ENCODE measurements around the gene SLC25A22. TPM values are rescaled to one million over a fixed set of nuclear protein-coding genes. Genes with fewer than 3 reads are reported as not detected.

The SLC25A22 gene
- total RNA-seq, 2 donors from 2014 or later = 21.2 to 43.2 TPM

GRCh38 chr11:841981-842369 lies 43.9 kb upstream of the SLC25A22 start:
- peaks cover 20% of the 10 kb centered on the region for H3K4me1 ChIP-seq (replicated peaks)
- peak overlapping the region; percentile 82 to 94 for H3K4me3 ChIP-seq
- TF ChIP-seq CTCF (IDR thresholded peaks at IDR 0.05) = no peak
- no peak for TF ChIP-seq POLR2A (IDR thresholded peaks at IDR 0.05)
- TF ChIP-seq POLR2AphosphoS5 (IDR thresholded peaks at IDR 0.05) = no peak
- H3K9me3 ChIP-seq = no peaks in the 10 kb centered on the region
- intact Hi-C loops (cut with DNase I) = loop anchor here (10.0 kb wide), 1 partner anchor 623 kb away; no protein-coding TSS in a partner anchor
- no peaks in the 10 kb centered on the region for H3K27me3 ChIP-seq (replicated peaks; ENCODE audit: insufficient read depth)
- WGBS = under 1% methylated on average over 26 of the region's 27 CpGs
- no peak for DNase-seq (ENCODE audit: low spot score)
- peaks cover 4 to 6% of the 10 kb centered on the region in 2 donors for H3K36me3 ChIP-seq
- H3K27ac ChIP-seq = peak overlapping the region; percentile 89 to 90

- H3K9me3 ChIP-seq = no peaks in the 10 kb centered on the region
- DNase-seq (ENCODE audit: low spot score) = no peak
- H3K4me3 ChIP-seq = no peak overlapping the region
- TF ChIP-seq CTCF (IDR thresholded peaks at IDR 0.05) = no peak
- H3K27ac ChIP-seq = no peak overlapping the region
- WGBS = 78% methylated on average over 25 of the region's 25 CpGs
- intact Hi-C loops (cut with DNase I) = loop anchor here (10.0 kb wide), 1 partner anchor 625 kb away; no protein-coding TSS in a partner anchor
- H3K36me3 ChIP-seq = peaks cover 4 to 6% of the 10 kb centered on the region in 2 donors
- H3K4me1 ChIP-seq (replicated peaks) = peaks cover 18% of the 10 kb centered on the region
- no peaks in the 10 kb centered on the region for H3K27me3 ChIP-seq (replicated peaks; ENCODE audit: insufficient read depth)
Observed at GRCh38 chr11:839875-840617, 42.0 kb upstream of the SLC25A22 start.

- Histone ChIP-seq H3K27me3 (replicated peaks; ENCODE audit: insufficient read depth) (no peaks in the 10 kb centered on the region), H3K4me3 (no peak overlapping the region), H3K27ac (no peak overlapping the region), H3K36me3 (peaks cover 4 to 6% of the 10 kb centered on the region in 2 donors), H3K9me3 (no peaks in the 10 kb centered on the region), H3K4me1 (replicated peaks) (peaks cover 21% of the 10 kb centered on the region)
- TF ChIP-seq CTCF (IDR thresholded peaks at IDR 0.05) (no peak), POLR2AphosphoS5 (IDR thresholded peaks at IDR 0.05) (no peak), POLR2A (IDR thresholded peaks at IDR 0.05) (no peak)
- DNase-seq (ENCODE audit: low spot score) = no peak
- intact Hi-C loops (cut with DNase I) = no loop called here
- 91% methylated on average over 4 of the region's 5 CpGs for WGBS
Observed at GRCh38 chr11:839280-839623, 41.2 kb upstream of the SLC25A22 start.

GRCh38 chr11:838441-839279 lies 40.6 kb upstream of the SLC25A22 start:
- H3K27ac ChIP-seq = no peak overlapping the region
- no peak for TF ChIP-seq POLR2A (IDR thresholded peaks at IDR 0.05)
- peak in 1 of 4 experiments; percentile 7 for TF ChIP-seq CTCF (IDR thresholded peaks at IDR 0.05)
- no peak overlapping the region for H3K4me3 ChIP-seq
- no peaks in the 10 kb centered on the region for H3K9me3 ChIP-seq
- intact Hi-C loops (cut with DNase I) = no loop called here
- peaks cover 22% of the 10 kb centered on the region for H3K4me1 ChIP-seq (replicated peaks)
- 67% methylated on average over 17 of the region's 17 CpGs for WGBS
- no peaks in the 10 kb centered on the region for H3K27me3 ChIP-seq (replicated peaks; ENCODE audit: insufficient read depth)
- no peak for DNase-seq (ENCODE audit: low spot score)
- peaks cover 4 to 6% of the 10 kb centered on the region in 2 donors for H3K36me3 ChIP-seq

Measured in prostate gland (tissue), 2 donors.